Measurements from ENCODE around the gene NAV3. TPM values are rescaled to one million over a fixed set of nuclear protein-coding genes. Genes with fewer than 3 reads are reported as not detected.
A peak's percentile ranks its signal among the peaks of the same experiment; 100 is the strongest.

NAV3 gene
- total RNA-seq, 1 experiment from 2014 or later, result 3.0 TPM

DNA sequence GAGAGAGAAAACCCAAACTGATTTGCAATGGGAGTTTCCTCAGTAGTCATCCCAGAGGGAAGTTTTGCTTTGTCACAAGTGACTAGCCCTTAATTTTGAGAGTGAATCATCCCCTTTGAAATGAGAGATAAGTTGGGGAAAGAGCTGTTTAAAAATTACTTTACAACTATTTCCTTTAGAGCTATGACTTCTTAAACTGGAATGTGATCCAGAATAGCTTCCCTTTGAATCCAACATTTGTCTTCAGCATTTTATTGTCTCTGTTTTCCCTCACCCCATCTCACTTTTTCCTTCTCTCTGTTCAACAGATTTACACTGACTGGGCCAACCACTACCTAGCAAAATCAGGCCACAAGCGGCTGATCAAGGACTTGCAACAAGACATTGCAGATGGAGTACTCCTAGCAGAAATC, 109.3 kb downstream of the NAV3 start:
- Histone ChIP-seq H3K56ac (ENCODE audit: insufficient read length, low read depth, low read length) (no peak overlapping the region), H3K9ac (ENCODE audit: extremely low read depth, insufficient read length, low read length) (no peak overlapping the region), H3K14ac (ENCODE audit: insufficient read depth, low read length) (no peak overlapping the region), H2AFZ (ENCODE audit: low read length) (peak overlapping the region; percentile 56), H2BK20ac (ENCODE audit: low read depth, low read length, poor library complexity, severe bottlenecking) (no peak overlapping the region), H3K23me2 (ENCODE audit: insufficient read length, low read depth, low read length, poor library complexity, severe bottlenecking) (no peaks in the 10 kb centered on the region), H3K18ac (ENCODE audit: insufficient read length, low read depth, low read length) (no peak overlapping the region), H3K23ac (ENCODE audit: insufficient read length, low read depth, low read length) (no peak overlapping the region), H2AK5ac (ENCODE audit: insufficient read length, low read length) (no peak overlapping the region), H3K9me3 (ENCODE audit: control insufficient read depth, low read depth, low read length) (no peaks in the 10 kb centered on the region), H2BK120ac (ENCODE audit: low read depth, low read length, poor library complexity, severe bottlenecking) (no peak overlapping the region), H3K4me1 (ENCODE audit: insufficient read depth, low read length) (no peaks in the 10 kb centered on the region; the same call in 1 of the 2 replicates), H3K27me3 (ENCODE audit: insufficient read depth, low read length) (no peaks in the 10 kb centered on the region), H4K5ac (ENCODE audit: insufficient read length, low read depth, low read length) (no peak overlapping the region), H3K27ac (ENCODE audit: insufficient read length, low read depth, low read length) (no peak overlapping the region), H2BK12ac (ENCODE audit: insufficient read length, low read depth, low read length) (no peak overlapping the region), H3K79me1 (ENCODE audit: insufficient read depth, low read depth, low read length, poor library complexity, severe bottlenecking) (no peaks in the 10 kb centered on the region), H4K8ac (replicated peaks; ENCODE audit: insufficient read length, low read depth, low read length) (no peak overlapping the region), H3K4ac (ENCODE audit: low read depth, low read length) (no peak overlapping the region), H4K20me1 (ENCODE audit: control insufficient read depth, insufficient read depth, insufficient read length) (no peaks in the 10 kb centered on the region), H3K4me2 (ENCODE audit: insufficient read depth, insufficient read length, low read length) (no peak overlapping the region), H3T11ph (ENCODE audit: low read length) (no peak overlapping the region), H3K79me2 (ENCODE audit: insufficient read depth, low read length) (no peaks in the 10 kb centered on the region), H2BK5ac (ENCODE audit: insufficient read length, low read length) (no peak overlapping the region), H4K91ac (ENCODE audit: insufficient read length, low read depth, low read length) (no peak overlapping the region), H2BK15ac (ENCODE audit: low read depth, low read length) (no peak overlapping the region)
- Mint-ChIP-seq H3K27me3 (ENCODE audit: low read depth) (no peaks in the 10 kb centered on the region), H3K9me3 (no peaks in the 10 kb centered on the region), H3K4me3 (no peak overlapping the region), H3K36me3 (ENCODE audit: insufficient read depth in 1 of 3, low read depth in 3 of 3) (no peaks in the 10 kb centered on the region), H3K27ac (peak overlapping the region; percentile 22 to 82 (median 24); a peak in 5 of 7 replicates), H3K4me1 (peaks cover 4 to 6% of the 10 kb centered on the region in 2 experiments; a peak in 3 of 4 replicates)
- peak; percentile 41 for DNase-seq
- no CpG with 5 or more reads among the region's 1 CpG for WGBS (ENCODE audit: extremely low coverage, insufficient read length, low lambda C conversion rate)
- TF ChIP-seq, protein P1, sequence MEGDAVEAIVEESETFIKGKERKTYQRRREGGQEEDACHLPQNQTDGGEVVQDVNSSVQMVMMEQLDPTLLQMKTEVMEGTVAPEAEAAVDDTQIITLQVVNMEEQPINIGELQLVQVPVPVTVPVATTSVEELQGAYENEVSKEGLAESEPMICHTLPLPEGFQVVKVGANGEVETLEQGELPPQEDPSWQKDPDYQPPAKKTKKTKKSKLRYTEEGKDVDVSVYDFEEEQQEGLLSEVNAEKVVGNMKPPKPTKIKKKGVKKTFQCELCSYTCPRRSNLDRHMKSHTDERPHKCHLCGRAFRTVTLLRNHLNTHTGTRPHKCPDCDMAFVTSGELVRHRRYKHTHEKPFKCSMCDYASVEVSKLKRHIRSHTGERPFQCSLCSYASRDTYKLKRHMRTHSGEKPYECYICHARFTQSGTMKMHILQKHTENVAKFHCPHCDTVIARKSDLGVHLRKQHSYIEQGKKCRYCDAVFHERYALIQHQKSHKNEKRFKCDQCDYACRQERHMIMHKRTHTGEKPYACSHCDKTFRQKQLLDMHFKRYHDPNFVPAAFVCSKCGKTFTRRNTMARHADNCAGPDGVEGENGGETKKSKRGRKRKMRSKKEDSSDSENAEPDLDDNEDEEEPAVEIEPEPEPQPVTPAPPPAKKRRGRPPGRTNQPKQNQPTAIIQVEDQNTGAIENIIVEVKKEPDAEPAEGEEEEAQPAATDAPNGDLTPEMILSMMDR (conservative IDR thresholded peaks at IDR 0.05), result no peak
